Sciatic nerve (tissue), 2 donors: ENCODE results near the gene ST3GAL2. TPM values are rescaled to one million over a fixed set of nuclear protein-coding genes. Genes with fewer than 3 reads are reported as not detected.
"Not testable (repeated sequence)": the region's sequence is repeated elsewhere in the genome, so short reads cannot be mapped to it uniquely, and the experiment has no call there.

Experiments used
- ATAC-seq: fragments of 200-7000 bp; cut with Tn5 transposase; one replicate; pipeline ENCODE4 v1.9.1; 2020; ENCODE audit warnings: mild to moderate bottlenecking, moderate library complexity
- DNase-seq: peaks from one replicate; pipeline ENCODE4 v3.0.0-alpha.2; 2020; ENCODE audit warnings: low spot score
- intact Hi-C: fragments of 100-400 bp; cut with DNase I; formaldehyde crosslinking; loops from one replicate; pipeline ENCODE4 v1.14.2; 2022
- total RNA-seq: library from RNA; stranded (reverse); fragmentation: NEBNext Ultra II Directional; extraction: Animal tissue kit (Norgen Biotek cat#: 25700); gene quantifications from one replicate; pipeline ENCODE4 v1.2.1, GENCODE V29; 2021
- donor health status: DM: no; HTN: no; CAD: no.
- donor health status: DM: no; HTN: no; CAD: no.

The ST3GAL2 gene
- total RNA-seq, 1 donor from 2014 or later: 31.1 TPM

- no peak for DNase-seq
- intact Hi-C loops: no loop called here
- ATAC-seq: no peak
Observed at GRCh38 chr16:70375636-70376611, 63.0 kb downstream of the ST3GAL2 start.

GRCh38 chr16:70374213-70374612 lies 64.7 kb downstream of the ST3GAL2 start:
- intact Hi-C loops: no loop called here
- DNase-seq (no peak), ATAC-seq (no peak)

GRCh38 chr16:70372921-70373728 lies 65.8 kb downstream of the ST3GAL2 start:
- DNase-seq (no peak), ATAC-seq (no peak)
- intact Hi-C loops: no loop called here

GRCh38 chr16:70370924-70371323 lies 68.0 kb downstream of the ST3GAL2 start:
- ATAC-seq (no peak), DNase-seq (no peak)
- intact Hi-C loops: no loop called here

- peak; percentile 69 for ATAC-seq
- DNase-seq, intact Hi-C loops: not testable (repeated sequence)
Observed at GRCh38 chr16:70370145-70370544, 68.8 kb downstream of the ST3GAL2 start.

- intact Hi-C loops: no loop called here
- DNase-seq: no peak
- ATAC-seq: no peak
Observed at GRCh38 chr16:70364399-70364798, 74.5 kb downstream of the ST3GAL2 start.

- intact Hi-C loops: no loop called here
- ATAC-seq: no peak
- DNase-seq: no peak
Observed at GRCh38 chr16:70359552-70359951, 79.3 kb downstream of the ST3GAL2 start.

GRCh38 chr16:70349783-70350182 lies 89.1 kb downstream of the ST3GAL2 start:
- ATAC-seq (no peak), DNase-seq (no peak)
- intact Hi-C loops: no loop called here

- no peak for DNase-seq
- intact Hi-C loops: no loop called here
- ATAC-seq: no peak
Observed at GRCh38 chr16:70348991-70349390, 89.9 kb downstream of the ST3GAL2 start.

GRCh38 chr16:70345840-70346239 lies 93.1 kb downstream of the ST3GAL2 start:
- ATAC-seq: no peak
- intact Hi-C loops: no loop called here
- no peak for DNase-seq

GRCh38 chr16:70342016-70342415 lies 96.9 kb downstream of the ST3GAL2 start:
- intact Hi-C loops: no loop called here
- ATAC-seq (no peak), DNase-seq (no peak)

GRCh38 chr16:70341600-70341999 lies 97.3 kb downstream of the ST3GAL2 start:
- no peak for DNase-seq
- no peak for ATAC-seq
- intact Hi-C loops: no loop called here

GRCh38 chr16:70337814-70338213 lies 101.1 kb downstream of the ST3GAL2 start:
- intact Hi-C loops: no loop called here
- ATAC-seq (no peak), DNase-seq (no peak)

GRCh38 chr16:70332728-70333127 lies 106.2 kb downstream of the ST3GAL2 start:
- intact Hi-C loops, ATAC-seq, DNase-seq: not testable (repeated sequence)

- intact Hi-C loops: no loop called here
- DNase-seq: no peak
- ATAC-seq: peak; percentile 67
Observed at GRCh38 chr16:70331588-70332358, 107.1 kb downstream of the ST3GAL2 start.

- intact Hi-C loops: no loop called here
- ATAC-seq (no peak), DNase-seq (no peak)
Observed at GRCh38 chr16:70331091-70331490, 107.8 kb downstream of the ST3GAL2 start.
